ENCODE data around the gene ATOX1. TPM values are rescaled to one million over a fixed set of nuclear protein-coding genes. Genes with fewer than 3 reads are reported as not detected.
A peak's percentile ranks its signal among the peaks of the same experiment; 100 is the strongest.

Gene ATOX1
- polyA plus RNA-seq, 3 donors = 102 to 127 (median 117) TPM

DNA sequence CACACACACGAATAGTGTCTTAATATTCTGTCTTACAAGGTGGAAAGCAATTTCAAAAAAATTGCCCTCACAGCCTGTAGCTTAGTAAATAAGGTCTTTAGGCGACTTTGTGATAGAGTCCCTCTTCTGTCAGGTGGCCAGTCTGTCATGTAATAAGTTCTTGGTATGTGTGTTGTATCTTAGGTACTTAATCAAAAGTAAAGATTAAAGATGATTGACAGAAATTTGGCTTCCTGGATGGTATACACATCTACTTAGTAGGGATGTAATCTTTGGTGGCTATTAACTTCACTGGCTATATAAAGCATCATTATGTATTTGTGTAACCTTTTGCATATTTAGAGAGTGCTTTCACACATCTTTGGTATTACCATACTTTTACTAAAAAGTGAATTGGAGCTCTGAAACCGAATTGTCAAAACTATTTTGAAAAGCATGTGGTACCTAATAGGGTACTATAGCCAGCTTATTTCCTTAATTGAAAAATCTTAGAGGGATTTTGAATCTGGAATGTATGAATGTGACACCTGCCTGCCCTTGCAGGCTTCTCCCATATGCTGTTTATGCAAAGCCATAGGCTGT, 16.7 kb upstream of the ATOX1 start:
- DNase-seq = no peak

DNA sequence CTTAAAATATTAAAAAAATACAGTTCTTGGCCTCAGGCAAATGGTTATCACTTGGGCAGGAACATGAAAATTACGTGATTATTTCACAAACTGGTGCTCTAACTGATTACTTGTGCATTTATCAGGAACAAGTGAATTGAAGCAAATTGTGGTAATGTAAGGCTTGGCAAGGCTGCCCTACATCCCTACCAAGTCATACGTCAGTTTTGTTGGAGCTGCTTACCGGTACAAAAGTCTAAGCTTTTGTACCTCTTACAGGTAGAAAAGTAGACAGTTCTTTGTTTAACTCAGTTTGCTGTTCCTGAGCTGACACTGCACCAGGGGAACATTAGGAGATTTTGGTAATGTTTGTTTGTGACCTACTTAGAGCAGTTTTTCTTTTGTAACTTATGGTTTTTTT, 15.5 kb upstream of the ATOX1 start:
- no peak for DNase-seq

DNA sequence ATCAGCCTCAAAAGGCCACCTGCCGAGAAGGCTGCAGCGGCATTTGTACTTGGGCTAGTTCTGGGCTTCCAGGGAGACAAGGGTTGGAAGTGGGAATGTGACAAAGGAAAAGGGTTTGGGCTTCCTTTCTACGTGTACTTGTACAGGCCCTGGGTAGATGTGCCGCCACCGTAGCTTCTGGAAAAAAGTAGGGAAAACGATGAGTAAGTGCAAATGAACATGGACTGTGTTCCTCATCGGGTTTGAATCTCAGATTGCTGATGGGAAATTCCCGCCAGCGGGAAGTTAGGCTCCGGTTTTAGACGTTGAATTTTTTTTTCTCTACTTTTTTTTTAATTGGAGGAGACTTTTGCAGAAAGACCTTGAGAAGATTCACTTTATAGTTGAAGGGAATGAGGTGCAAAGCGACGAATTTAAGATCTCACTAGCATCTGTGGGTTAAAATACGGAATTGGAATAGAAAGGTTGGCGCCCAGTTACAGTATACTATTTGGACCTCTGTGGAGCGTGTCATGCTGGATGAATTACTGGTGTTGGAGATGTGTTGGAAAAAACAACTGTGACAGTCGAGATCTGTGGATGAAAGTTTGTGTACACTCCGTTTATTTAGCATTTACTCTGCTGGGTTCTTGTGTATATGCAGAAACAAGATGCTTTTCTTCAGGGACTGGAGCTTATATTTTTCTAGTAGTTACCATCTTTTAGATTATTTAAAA, 14.6 kb upstream of the ATOX1 start:
- DNase-seq = peak; percentile 16

DNA sequence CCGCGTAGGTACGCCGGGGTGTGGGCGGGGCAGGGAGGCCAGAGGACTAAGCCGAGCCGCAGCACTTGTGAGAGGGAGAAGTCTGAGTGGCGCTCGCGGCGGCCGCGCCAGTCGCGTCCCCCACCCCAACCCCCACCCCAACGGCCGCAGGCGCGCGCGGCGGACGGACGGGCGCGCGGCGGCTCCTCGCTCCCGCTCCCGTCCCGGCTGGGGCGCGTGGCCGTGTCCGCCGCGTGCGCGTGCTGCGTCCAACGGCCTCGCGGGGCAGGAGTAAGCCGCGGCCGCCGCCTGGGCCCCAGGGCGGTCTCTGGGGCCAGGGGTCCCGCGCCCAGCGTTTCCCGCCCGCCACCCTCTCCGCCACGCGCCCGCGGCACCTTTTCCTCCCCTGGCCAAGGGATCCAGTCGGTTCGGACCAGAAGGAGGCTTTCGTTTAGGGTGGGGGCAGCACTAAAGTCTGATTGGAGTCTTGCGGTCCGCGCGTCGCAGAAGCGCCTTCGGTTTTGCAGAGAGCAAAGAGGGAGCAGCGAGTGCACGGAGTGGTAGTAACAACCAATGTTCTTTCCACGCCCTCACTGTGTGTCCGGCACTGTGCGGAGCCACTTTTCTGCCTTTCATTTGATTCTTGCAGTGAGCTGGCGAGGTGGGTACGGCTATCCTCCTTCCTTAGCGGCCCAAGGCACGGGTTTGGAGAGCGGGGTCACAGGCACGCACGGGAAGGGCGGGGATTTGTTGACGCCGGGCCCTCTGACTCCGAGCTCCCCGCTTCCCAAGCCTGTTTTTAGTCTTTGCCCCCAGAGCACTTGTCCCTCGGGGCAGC, 13.8 kb upstream of the ATOX1 start:
- DNase-seq = peak; percentile 15

DNA sequence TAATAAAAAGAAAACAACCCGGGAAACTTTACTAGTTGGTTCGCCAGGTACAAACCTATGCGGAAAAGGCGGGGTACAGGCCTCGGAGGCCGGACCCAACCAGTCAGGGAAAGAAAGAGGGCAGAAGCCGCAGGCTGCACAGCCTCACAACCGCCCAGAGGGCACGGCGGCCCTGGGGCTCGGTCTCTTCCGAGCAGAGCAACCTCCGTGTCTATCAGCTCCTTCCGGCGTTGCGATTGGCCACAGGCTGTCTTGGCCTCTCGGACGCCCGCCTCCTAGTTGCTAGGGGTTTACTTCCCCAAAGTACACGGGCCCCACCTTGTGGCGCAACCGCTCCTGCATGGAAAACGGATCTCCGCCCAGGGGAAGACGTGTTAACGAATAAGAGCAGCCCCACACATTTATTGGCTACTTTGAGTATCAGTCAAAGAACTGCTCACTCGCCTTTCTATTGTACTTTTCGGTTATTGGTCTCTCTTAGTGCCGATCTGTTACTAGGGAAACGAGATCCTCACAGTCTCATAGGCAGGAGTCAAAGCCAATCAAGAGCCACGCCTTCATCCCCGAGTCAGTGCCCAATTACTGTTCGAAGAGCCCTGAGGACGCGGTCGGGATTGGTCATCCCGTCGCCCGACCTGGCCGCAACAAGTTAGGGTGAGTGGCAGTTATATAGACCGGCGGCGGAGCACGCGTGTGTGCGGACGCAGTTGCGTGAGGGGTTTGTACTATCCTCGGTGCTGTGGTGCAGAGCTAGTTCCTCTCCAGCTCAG, 13.0 kb upstream of the ATOX1 start, which contains the start of gene G3BP1:
TSS of gene G3BP1 (plus strand) at position 696 of the 770 bp plus-strand sequence. CDS start 14,667 bp downstream, outside the sequence.
- DNase-seq = peak; percentile 100

DNA sequence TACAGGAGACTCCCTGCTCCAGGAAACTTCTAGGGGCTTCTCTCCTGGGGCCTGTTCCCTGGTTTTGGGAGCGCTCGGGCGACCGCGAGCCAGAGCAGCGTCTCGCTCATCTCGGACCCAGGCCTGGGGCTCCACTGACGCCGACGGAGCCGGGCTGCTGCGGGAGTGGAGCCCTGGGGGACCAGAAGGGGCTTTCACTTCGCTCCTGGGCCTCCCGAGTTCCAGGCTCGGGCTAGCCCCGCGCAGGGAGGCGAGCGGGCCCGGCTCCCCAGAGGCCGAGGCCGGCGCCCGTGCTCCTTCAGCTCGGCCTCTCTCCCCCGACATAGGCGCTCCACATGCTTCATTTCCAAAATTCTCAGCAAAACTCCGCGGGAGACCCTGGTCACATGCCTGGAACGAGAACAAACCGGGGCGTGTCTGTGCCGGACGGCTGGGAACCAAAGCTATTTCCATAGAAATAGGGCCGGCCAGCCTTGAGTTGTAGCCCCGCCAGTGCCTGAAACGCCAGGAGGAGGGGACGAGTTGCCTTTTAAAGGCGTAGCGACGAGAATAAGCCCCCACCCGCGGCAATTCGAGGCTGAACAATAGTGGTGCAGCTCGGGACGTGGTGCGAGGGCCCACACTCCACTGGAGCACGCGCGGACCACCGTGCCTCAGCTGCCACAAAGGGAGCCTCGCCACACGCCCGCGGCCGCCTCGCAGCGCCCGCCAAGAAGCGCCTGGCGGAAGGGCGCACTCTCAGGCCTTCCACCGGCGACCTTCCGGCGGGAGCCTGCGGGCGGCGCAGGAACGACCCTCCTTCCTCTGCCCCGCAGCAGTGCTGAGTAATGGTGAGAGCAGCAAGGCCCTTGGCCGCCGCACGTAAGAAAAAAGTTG, 12.2 kb upstream of the ATOX1 start:
- peak; percentile 74 for DNase-seq

DNA sequence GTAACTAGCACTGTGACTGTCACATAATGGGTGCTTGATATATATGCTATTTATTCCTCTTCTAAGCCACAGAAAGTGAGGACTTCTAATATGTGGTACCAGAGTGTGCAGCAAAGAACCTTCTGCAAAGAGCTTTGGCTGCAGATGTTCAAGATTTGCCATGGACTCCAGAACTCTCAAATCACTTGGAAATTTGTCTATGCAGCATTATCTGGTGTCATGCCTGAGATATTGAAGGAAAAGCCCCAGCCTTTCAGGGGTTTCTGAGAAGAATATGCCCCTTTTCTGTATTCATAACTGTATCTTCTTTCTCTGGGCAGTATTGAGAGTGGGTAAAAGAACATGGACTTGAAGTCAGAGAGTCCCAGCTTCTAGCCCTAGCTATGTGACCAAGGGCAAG, 8.5 kb upstream of the ATOX1 start:
- DNase-seq = no peak

DNA sequence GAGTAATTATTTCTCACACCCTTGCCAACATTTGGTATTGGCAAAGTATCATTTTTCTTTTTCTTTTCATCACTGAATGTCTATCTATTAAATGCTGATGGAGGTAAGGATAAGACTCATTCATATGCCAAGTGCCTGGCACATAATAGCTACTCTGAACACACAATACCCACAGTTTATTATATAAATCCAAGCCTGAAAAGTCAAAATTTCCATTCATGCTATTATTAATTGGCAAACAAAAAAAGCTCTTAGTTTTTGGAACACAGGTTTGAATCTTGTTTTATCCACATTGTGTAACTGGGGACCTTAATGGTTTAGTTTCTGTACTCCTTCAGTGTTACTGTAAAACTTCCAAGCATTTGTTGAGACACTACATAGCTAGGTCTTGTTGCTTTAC, 6.4 kb upstream of the ATOX1 start:
- DNase-seq = no peak

DNA sequence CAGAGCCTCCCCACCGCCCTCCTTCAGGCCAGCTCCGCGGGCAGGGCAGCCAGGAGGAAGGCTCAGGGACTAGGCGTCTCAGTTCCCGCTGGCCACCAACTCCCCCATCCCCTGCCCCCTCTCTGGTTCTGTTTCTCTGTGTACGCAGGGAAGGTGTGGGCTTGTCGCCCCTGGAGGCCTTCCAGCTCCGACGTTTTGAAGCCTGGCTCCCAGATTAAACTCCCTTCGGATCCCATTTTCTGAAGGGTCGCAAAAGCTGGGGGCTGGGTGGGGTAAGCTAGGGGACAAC, 346 bp downstream of the ATOX1 start:
- DNase-seq = no peak

DNA sequence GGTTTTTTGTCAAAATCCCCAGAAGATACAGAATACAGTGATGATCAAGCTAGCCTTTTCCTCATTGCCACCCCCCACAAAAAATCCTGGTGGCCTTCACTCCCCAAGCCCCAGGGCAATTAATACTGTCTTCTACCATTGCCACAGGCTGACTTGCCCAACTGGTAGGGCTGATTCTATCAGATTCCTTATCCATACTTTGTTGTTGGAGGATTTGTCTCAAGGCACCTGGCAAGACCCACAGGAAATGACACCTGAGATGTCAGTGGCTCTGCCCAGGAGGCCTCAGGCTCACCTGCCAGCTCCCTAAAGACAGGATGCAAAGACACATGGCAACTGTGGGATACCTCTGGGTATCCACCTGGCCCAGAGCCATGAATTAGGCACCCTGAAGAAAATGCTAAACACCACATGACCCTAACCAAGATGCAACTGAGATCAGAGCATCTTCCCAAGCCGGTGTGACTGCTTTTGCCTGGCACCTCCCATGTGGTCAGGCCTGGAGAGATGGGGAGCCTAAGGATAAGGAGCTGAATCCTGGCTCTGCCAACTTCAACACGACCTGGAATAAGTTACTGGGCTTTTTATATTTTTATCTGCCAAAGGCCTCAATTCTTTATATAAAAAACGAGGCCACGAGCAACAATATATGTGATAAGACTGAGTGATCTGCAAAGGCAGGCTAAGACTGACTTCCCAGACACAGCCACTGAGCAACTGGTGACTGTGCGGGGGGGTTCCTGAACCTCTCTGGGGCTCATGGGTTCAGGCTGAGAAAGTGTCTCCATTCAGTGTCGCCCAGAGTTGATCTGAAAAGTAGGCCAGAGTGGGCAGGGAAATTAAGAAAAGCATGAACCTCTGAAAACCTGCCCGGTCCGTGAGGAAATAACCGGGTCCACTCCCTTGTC, 944 bp downstream of the ATOX1 start:
- DNase-seq = no peak

DNA sequence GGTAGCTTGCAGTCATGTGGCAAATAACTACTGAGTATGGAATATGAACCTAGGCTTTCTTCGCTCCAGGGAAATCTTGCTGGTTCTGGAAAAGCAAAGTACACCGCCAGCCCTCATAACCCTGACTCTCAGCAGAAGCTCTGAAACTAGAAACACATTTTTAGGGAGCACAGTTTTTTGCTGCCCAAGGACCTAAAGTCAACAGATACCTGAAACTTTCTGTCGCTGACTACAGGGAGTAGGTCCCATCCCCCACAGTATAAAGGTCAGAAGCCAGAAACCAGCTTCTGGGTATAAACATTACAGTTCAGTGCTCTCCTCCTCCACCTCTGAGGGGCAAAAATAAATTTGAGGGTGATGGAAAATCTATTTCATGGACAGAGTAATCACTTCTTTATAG, 3.0 kb downstream of the ATOX1 start:
- peak; percentile 43 for DNase-seq

DNA sequence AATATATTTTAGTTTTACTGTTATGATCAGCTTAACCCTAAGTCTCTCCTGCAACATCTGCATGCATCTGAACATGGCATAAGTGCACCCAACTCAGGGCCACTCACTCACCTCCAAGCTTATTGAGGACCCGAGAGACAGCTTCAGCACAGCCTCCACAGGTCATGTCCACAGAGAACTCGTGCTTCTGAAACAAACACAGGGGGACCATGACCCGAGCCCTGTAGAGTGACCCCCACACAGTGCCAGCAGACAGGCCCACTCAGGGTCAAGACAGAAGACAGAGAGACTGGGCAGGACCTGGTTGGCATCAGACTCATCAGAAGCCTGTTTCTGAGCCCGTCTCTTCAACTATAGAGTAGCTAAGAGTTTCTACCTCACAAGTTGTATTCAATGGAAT, 6.8 kb downstream of the ATOX1 start:
- DNase-seq = no peak

DNA sequence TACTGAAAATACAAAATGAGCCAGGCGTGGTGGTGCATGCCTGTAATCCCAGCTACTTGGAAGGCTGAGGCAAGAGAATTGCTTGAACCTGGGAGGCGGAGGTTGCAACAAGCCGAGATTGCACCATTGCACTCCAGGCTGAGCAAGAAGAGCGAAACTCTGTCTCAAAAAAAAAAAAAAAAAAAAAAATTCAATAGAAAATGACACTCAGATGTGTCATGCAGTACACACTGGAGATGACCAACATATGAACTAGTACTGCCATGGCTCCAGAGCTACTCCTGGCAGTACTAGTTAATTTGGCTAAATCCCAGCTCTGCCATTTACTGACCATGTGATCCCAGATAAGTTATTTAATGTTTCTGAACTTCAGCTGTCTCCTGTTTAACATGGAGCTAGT, 7.3 kb downstream of the ATOX1 start:
- DNase-seq = no peak

DNA sequence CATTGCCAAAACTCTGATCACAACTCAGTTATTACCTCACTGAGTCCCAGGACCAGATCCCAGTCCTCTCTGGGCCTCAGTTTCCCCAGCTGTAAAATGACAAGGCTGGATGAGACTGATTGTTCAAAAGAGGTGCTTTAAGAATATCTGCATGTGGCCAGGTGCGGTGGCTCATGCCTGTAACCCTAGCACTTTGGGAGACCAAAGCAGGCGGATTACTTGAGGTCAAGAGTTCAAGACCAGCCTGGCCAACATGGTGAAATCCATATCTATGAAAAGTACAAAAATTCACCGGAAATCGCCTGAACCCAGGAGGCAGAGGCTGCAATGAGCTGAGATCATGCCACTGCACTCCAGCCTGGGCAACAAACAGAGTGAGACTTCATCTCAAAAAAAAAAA, 8.3 kb downstream of the ATOX1 start:
- DNase-seq = no peak

DNA sequence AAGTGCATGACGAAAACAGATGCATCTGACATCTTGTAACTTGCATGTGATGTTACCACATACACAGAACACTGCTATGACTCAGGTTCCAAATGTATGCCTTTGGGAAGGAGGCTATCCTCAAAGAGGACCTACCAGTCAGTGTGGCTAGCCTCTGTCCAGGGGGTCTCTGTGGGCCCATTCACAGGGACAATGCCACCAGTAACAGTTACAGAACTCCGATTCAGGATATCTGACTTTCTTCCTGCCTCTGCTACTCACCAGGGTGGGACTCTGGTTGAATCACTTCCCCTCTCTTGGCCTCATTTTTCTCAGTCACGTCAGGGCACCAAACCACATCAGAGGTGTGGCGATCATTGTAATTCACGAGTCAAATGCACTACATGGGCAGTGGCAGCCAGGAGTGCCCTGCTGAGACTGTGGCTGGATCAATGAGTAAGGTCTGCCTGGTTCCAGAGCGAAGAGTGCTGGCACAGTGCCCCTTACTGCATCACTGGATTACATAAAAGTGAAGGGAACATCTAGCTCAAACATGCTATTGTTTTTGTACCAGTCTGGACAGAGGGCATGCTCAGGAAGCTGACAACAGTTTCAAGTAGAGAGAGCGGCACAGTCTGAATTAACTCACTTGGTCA, 13.2 kb downstream of the ATOX1 start:
- DNase-seq = no peak

DNA sequence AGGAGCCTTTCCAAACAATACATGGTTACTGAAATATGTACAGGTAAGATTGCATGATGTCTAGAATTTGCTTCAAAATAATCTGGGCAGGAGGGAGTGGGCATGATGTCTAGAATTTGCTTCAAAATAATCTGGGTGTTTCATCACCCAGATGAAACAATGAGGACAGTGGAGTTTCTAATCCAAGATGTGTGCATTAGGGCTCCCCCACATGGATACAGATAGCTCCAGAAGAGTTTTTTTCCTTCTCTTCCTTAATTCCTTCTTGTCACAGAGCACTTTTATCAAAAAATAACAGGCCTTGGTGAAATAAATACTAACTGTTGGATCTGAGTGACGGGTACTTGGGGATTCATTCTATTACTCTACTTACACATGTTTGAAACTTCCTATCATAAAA, 14.9 kb downstream of the ATOX1 start:
- DNase-seq = no peak

DNA sequence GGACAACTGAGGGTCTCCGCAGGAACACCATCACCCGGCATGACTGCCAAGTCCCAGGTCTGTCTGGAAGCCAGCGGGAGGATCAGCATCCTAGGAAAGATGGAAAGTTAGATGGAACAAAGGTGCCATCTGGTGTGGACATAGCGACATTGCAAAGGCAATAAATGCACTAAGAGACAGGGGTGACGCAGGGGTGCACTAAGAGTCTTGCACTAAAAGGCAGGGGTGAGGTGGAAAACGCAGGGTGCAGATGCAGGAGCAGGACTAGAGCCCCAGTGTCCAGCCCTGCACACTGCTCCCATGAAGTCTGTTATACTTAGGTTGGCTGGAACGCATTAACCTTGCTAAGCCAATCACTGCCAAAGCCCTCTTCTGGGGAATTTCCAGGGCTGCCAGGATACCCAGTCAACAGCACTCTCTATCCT, 15.5 kb downstream of the ATOX1 start:
- peak; percentile 50 for DNase-seq

DNA sequence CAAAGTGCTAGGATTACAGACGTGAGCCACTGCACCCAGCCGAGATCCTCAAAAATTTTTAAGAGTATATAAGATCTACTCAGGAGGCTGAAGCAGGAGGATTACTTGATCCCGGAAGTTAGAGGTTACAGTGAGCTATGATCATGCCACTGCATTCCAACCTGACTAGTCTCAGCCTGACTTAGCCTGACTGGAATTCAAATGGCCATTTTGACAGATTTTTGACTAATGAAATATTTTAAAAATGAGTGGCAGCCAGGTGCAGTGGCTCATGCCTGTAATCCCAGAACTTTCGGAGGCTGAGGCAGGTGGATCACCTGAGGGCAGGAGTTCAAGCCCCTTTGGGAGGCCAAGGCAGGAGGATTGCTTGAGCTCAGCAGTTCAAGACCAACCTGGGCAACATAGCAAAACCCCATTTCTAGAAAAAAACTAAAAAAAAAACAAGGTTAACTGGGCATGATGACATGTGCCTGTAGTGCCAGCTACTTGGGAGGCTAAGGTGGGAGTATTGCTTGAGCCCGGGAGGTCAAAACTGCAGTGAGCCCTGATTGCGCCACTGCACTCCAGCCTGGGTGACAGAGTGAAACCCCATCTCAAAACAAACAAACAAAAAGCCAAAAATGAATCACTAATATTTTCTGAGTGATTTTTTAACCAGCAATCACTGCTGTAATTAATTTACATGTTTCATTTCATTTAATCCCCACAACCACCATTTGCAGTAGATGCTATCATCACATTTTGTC, 16.6 kb downstream of the ATOX1 start:
- no peak for DNase-seq

DNA sequence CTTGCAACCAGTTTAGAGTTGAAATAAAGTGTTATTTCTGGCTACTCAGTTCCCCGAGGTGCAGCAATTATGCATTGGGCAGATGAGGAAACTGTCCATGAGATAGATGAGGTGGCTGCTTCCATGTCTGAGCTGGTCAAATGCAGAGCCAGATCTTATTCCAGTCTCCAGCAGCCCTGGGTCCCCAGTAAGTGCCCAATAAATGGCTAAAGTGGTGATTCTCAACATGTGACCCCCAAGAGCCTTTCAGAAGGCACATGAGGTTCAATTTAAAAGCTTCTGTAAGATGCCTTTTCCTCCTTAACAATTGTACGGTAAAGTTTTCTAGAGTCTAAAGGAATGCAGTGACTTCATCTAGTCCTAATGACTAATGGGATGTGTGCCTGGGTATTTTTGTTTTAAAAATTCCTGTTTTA, 17.5 kb downstream of the ATOX1 start:
- DNase-seq = no peak

All from renal pelvis (tissue), 4 donors.